Pancreas (tissue), 10 donors: ENCODE measurements around the gene ACSL6. TPM values are rescaled to one million over a fixed set of nuclear protein-coding genes. Genes with fewer than 3 reads are reported as not detected.

ENCODE experiments used
- ATAC-seq, 4 donors: fragments of 200-7000 bp; cut with Tn5 transposase; one replicate each; pipeline versions ENCODE4 v1.8.0 to v1.9.1; 2020; ENCODE audit warnings: mild to moderate bottlenecking in 4 of 4, moderate library complexity in 4 of 4
- DNase-seq, 6 donors: peaks; one replicate each; pipeline ENCODE4 v3.0.0-alpha.2; 2020
- FAIRE-seq: peaks from 2 replicates; lab custom pipeline; 2012; peaks lifted over from hg19 to GRCh38; lab: Jason Lieb, UNC
- H3K27ac ChIP-seq, 4 donors: fragments of 200-600 bp; sonication (generic); 1 replicate in 3 of 4; 2 replicates in 1 of 4; pipeline versions ENCODE4 v1.5.0 to v1.8.0; 2020
- H3K27me3 ChIP-seq, 4 donors: fragments of 200-600 bp; one replicate each; pipeline ENCODE4 v1.8.0; 2021
- H3K36me3 ChIP-seq, 3 donors: fragments of 200-600 bp; sonication (generic) in 1 of 3; one replicate each; pipeline versions ENCODE4 v1.5.0 to v1.8.0; 2020 to 2021
- H3K4me1 ChIP-seq, 3 donors: fragments of 200-600 bp; one replicate each; pipeline ENCODE4 v1.8.0; 2021
- H3K4me3 ChIP-seq, 4 donors: fragments of 200-600 bp; sonication (generic) in 2 of 4; one replicate each; pipeline versions ENCODE4 v1.5.0 to v1.8.0; 2020 to 2021
- H3K9me3 ChIP-seq, 4 donors: fragments of 200-600 bp; one replicate each; pipeline ENCODE4 v1.8.0; 2021
- CTCF ChIP-seq, 4 donors: fragments of 200-600 bp; sonication (generic) in 3 of 4; IDR thresholded peaks; one replicate each; pipeline versions ENCODE4 v1.5.0 to v1.8.0; 2021; ENCODE audit warnings: antibody characterized with exemption in 4 of 4
- WGBS, 2 donors: extraction: QIAGEN DNeasy Blood & Tissue Kit; methylation state at CpG; one replicate each; pipeline ENCODE4 v1.1.7; 2013; 5-methylcytosine and 5-hydroxymethylcytosine counted together
- intact Hi-C, 3 donors: fragments of 100-400 bp; cut with DNase I; formaldehyde crosslinking; loops; one replicate each; pipeline versions ENCODE4 v1.11.1 to v1.14.2; 2022
- polyA plus RNA-seq, 2 donors: library from polyadenylated mRNA; stranded (reverse); fragments of 200-250 nt; gene quantifications; one replicate each; pipeline ENCODE4 v1.2.3, GENCODE V29; 2013
- total RNA-seq, 6 donors: library from RNA; stranded (reverse); fragmentation: NEBNext Ultra II Directional in 4 of 6; extraction: Animal tissue kit (Norgen Biotek cat#: 25700) in 4 of 6; gene quantifications; one replicate each; pipeline versions ENCODE4 v1.2.1 to v1.2.4, GENCODE V29; 2021 to 2023
- donor health status: healthy with polysubstance abuse.
- donor health status: DM: no; HTN: no; CAD: no; lungs with moderate emphysema.
- donor health status: DM: no; HTN: no; CAD: no.
- donor health status: control.
- donor health status: control.
- donor health status: Bipolar disorder and iron deficiency.
- donor health status: DM: yes; HTN: yes; CAD: no.
- donor health status: DM: no; HTN: no; CAD: no.
- donor health status: DM: no; HTN: no; CAD: no.
- donor health status: DM: yes; HTN: yes; CAD: no.

The ACSL6 gene
- total and polyA plus RNA-seq, 8 donors = 0.83 to 3.3 (median 1.1) TPM

DNA sequence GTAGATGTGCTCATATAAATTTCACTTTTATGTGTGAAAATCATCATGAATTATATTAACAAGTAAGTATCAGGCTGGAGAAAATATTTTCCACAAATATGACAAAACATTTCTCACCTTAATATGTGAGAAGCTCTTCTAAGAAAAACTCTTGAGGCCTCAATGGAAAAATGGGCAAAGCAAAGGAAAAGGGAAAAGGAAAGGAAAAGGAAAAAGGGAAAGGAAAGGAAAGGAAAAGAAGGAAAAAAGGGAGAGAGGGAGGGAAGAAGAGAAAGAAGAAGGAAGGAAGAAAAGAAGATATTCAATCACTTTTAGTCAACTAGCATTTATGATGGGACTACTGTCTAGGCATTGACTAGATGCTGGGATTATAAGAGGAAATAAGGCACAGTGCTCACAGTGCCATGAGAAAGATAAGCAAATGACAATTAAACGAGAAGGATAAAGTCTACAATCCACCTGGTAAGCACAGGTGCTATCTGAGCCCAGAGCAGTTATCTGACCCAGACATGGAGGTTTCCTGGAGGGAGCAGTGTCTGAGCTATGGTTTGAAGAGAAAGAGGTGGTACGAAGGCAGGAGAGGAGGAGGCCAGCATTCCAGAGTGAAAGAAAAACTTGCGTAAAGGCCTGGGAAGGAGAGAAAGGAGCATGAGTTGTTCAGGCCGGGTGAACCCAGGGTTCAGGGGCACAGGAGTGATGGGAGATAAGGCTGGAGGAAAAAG lies 18.3 kb upstream of the ACSL6 start:
- intact Hi-C loops = no loop called here
- FAIRE-seq (no peak), DNase-seq (no peak), ATAC-seq (no peak)
- Histone ChIP-seq H3K27me3 (no peaks in the 10 kb centered on the region), H3K36me3 (no peaks in the 10 kb centered on the region), H3K9me3 (no peaks in the 10 kb centered on the region), H3K4me1 (no peaks in the 10 kb centered on the region), H3K4me3 (no peak overlapping the region), H3K27ac (no peak overlapping the region)
- TF ChIP-seq CTCF (IDR thresholded peaks at IDR 0.05) = no peak
- 64 to 71% methylated on average over 4 of the region's 4 CpGs for WGBS, 2 donors

GRCh38 chr5:132027027-132027426 lies 15.6 kb upstream of the ACSL6 start:
- Histone ChIP-seq H3K36me3 (no peaks in the 10 kb centered on the region), H3K4me3 (no peak overlapping the region), H3K27ac (no peak overlapping the region), H3K27me3 (no peaks in the 10 kb centered on the region), H3K4me1 (no peaks in the 10 kb centered on the region), H3K9me3 (no peaks in the 10 kb centered on the region)
- DNase-seq (peak in 1 of 6 donors; percentile 2), FAIRE-seq (no peak), ATAC-seq (no peak)
- 66 to 75% methylated on average over 2 of the region's 2 CpGs for WGBS, 2 donors
- TF ChIP-seq CTCF (IDR thresholded peaks at IDR 0.05) = no peak
- intact Hi-C loops = no loop called here

DNA sequence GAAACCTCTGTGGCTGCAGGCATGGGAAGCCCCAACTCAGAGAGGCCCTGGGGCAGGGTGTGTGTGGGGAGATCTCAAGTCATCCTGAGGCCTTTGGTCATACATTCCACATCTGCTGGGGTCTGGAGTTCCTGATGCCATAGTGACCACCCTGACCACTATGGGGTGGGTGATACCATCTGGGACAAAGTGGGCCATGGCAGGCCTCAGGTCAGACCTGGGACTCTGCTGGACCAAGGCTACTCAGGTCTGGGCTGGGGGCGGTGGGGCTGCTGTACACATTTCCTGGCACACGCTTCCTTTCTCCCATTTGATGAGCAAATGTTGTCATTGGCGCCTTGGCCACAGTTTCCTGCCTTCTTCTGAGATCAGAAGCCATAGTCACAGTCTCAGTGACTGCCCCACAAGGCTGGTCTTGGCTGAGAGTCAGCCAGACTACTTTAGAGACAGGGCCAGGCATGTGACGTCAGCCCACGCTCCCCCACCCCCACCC lies 15.1 kb upstream of the ACSL6 start:
- H3K27ac ChIP-seq = no peak overlapping the region
- no peak overlapping the region for H3K4me3 ChIP-seq
- intact Hi-C loops = no loop called here
- ATAC-seq = no peak
- H3K27me3 ChIP-seq = no peaks in the 10 kb centered on the region
- no peaks in the 10 kb centered on the region for H3K36me3 ChIP-seq
- no peak for FAIRE-seq
- WGBS, 2 donors = 75 to 76% methylated on average over 5 of the region's 5 CpGs
- no peaks in the 10 kb centered on the region for H3K4me1 ChIP-seq
- TF ChIP-seq CTCF (IDR thresholded peaks at IDR 0.05) = no peak
- no peaks in the 10 kb centered on the region for H3K9me3 ChIP-seq
- no peak for DNase-seq

- intact Hi-C loops = no loop called here
These were observed 14.0 kb upstream of the ACSL6 start for GRCh38 chr5:132025403-132025971.

More at GRCh38 chr5:132025403-132025971, 14.0 kb upstream of the ACSL6 start:
- Histone ChIP-seq H3K27me3 (no peaks in the 10 kb centered on the region), H3K9me3 (no peaks in the 10 kb centered on the region), H3K4me1 (no peaks in the 10 kb centered on the region), H3K4me3 (no peak overlapping the region), H3K36me3 (no peaks in the 10 kb centered on the region), H3K27ac (no peak overlapping the region)
- no peak for FAIRE-seq
- no peak for ATAC-seq
- TF ChIP-seq CTCF (IDR thresholded peaks at IDR 0.05) = no peak
- DNase-seq = no peak
- WGBS, 2 donors = 77 to 85% methylated on average over 7 of the region's 7 CpGs
